Sigmoid colon (tissue), 4 donors: ENCODE results near the gene PDK2.

ENCODE experiments used
- EP300 ChIP-seq, 4 donors: sonication (generic); formaldehyde crosslinking; IDR thresholded peaks; one replicate each; pipeline ENCODE4 v1.6.1; 2017; ENCODE audit warnings: antibody characterized with exemption in 4 of 4
- POLR2A ChIP-seq, 2 donors: fragments of 450-650 bp; IDR thresholded peaks; one replicate each; pipeline ENCODE4 v1.6.1; 2016; ENCODE audit warnings: antibody characterized with exemption in 2 of 2, mild to moderate bottlenecking in 2 of 2, moderate library complexity in 2 of 2
- POLR2AphosphoS5 ChIP-seq, 4 donors: sonication (generic); formaldehyde crosslinking; IDR thresholded peaks; one replicate each; pipeline ENCODE4 v1.6.1; 2017; ENCODE audit warnings: antibody characterized with exemption in 4 of 4
- TF ChIP-seq, protein P1 (sequence below), 4 experiments: fragments of 450-650 bp in 3 of 4; fragments of 200-600 bp in 1 of 4; IDR thresholded peaks; one replicate each; pipeline ENCODE4 v1.5.1; 2016 to 2019; ENCODE audit warnings: antibody characterized with exemption in 4 of 4, mild to moderate bottlenecking in 3 of 4, moderate library complexity in 2 of 4

DNA sequence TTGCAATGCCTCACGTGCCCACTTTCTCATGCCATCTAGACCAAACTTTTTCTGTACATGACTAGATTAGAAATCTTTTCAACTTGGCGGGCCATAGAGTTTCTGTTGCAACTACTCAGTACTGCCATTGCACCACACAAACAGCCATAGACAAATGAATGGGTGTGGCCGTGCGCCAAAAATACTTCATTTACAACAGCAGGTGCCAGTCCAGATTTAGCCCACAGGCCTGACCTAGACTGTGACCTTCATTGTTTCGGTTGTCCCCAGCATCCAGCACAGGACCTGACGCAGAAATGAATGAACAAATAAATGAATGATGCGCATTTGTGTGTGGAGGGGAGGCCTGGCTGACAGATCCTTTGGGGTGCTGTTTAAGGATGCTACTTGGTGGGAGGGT, 14.3 kb upstream of the PDK2 start:
- TF ChIP-seq, protein P1, sequence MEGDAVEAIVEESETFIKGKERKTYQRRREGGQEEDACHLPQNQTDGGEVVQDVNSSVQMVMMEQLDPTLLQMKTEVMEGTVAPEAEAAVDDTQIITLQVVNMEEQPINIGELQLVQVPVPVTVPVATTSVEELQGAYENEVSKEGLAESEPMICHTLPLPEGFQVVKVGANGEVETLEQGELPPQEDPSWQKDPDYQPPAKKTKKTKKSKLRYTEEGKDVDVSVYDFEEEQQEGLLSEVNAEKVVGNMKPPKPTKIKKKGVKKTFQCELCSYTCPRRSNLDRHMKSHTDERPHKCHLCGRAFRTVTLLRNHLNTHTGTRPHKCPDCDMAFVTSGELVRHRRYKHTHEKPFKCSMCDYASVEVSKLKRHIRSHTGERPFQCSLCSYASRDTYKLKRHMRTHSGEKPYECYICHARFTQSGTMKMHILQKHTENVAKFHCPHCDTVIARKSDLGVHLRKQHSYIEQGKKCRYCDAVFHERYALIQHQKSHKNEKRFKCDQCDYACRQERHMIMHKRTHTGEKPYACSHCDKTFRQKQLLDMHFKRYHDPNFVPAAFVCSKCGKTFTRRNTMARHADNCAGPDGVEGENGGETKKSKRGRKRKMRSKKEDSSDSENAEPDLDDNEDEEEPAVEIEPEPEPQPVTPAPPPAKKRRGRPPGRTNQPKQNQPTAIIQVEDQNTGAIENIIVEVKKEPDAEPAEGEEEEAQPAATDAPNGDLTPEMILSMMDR (IDR thresholded peaks at IDR 0.05): no peak
- TF ChIP-seq POLR2AphosphoS5 (IDR thresholded peaks at IDR 0.05) (no peak), POLR2A (IDR thresholded peaks at IDR 0.05) (no peak), EP300 (IDR thresholded peaks at IDR 0.05) (no peak)
